ENCODE results near the gene DISP3. TPM values are rescaled to one million over a fixed set of nuclear protein-coding genes. Genes with fewer than 3 reads are reported as not detected.

Gene DISP3
- polyA plus RNA-seq, 1 of the 3 experiments (the other 2 are of a cell fraction), result 0.08 TPM

DNA sequence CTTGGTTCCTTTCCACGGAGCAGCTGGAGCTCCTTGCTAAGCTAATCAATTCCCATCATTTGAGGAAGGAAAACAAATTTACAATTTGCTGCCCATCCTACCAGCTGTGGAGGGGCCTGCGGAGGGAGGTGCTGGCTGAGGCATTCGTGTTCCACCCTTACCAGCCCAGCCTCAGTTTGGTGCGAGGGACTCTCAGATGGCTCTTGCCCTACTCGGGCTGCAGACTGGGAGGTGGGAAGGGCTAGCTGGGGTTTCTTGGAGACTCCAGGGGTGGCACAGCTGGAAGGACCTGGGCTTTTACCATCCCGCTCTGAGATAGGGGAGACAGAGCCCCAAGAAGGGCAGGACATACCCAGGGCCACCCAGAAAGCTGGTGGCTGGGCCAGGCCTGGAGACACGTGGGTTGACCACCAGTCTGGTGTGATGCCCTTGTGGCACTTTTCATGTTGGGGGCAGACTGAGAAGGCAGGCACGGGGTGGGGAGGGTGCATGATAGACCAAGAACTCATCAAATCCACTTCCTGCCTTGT is 17.7 kb downstream of the DISP3 start (continued):
- TF ChIP-seq TEAD4 (IDR thresholded peaks at IDR 0.05; ENCODE audit: borderline replicate concordance, insufficient read depth), result no peak

DNA sequence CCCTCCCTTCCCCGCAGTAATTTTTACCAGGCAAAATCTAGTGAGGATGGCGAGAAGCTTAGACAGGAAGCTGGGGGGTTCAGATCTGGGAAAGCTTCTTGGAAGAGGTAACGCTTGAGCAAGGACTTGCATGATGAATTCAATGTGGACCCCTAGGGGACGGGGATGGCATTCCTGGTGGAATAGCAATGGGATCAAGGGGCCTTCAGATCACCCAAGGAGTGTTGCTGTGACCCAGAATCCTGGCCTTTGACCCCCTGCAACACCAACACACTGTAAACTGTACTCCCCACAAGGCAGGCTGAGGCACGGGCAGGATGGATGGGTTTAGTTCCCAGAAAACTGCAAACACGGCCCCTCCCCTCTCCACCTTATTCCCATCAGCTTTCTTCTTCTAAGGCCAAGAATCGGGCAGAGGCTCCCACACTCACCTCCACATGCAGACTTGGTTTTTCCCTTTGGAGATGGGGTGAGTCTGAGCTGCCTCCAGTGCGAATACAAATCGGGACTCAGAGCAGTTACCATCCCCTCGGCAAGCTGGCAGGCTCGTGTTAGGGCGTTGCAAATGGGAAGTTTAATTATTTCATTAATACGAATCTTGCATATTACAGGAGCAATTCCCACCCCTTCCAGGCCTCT is 20.1 kb downstream of the DISP3 start:
- DNase-seq, result no peak
- Histone ChIP-seq H3K27me3 (ENCODE audit: insufficient read depth) (no peaks in the 10 kb centered on the region), H3K4me2 (no peak overlapping the region), H2AFZ (ENCODE audit: low read depth) (no peak overlapping the region), H3K4me3 (ENCODE audit: low read depth in 2 of 2, low read length in 1 of 2) (no peak overlapping the region), H3K9me2 (no peaks in the 10 kb centered on the region), H4K20me1 (ENCODE audit: insufficient read depth) (no peaks in the 10 kb centered on the region), H3K36me3 (replicated peaks in 1 of 2; ENCODE audit: control insufficient read depth in 1 of 2, insufficient read depth in 2 of 2, low read length in 1 of 2) (peaks cover 0 to 5% of the 10 kb centered on the region in 2 experiments), H3K27ac (ENCODE audit: low read depth in 2 of 2, low read length in 1 of 2) (no peak overlapping the region), H3K9me3 (no peaks in the 10 kb centered on the region), H3K79me2 (ENCODE audit: insufficient read depth) (no peaks in the 10 kb centered on the region), H3K9ac (no peak overlapping the region), H3K4me1 (ENCODE audit: control insufficient read depth in 1 of 2, insufficient read depth in 2 of 2, low read depth in 1 of 2, low read length in 1 of 2) (peaks cover 0 to 13% of the 10 kb centered on the region in 2 experiments; a peak in 1 of 4 replicates), H3F3A (replicated peaks; ENCODE audit: insufficient read depth) (no peaks in the 10 kb centered on the region)
- TF ChIP-seq, protein P1, sequence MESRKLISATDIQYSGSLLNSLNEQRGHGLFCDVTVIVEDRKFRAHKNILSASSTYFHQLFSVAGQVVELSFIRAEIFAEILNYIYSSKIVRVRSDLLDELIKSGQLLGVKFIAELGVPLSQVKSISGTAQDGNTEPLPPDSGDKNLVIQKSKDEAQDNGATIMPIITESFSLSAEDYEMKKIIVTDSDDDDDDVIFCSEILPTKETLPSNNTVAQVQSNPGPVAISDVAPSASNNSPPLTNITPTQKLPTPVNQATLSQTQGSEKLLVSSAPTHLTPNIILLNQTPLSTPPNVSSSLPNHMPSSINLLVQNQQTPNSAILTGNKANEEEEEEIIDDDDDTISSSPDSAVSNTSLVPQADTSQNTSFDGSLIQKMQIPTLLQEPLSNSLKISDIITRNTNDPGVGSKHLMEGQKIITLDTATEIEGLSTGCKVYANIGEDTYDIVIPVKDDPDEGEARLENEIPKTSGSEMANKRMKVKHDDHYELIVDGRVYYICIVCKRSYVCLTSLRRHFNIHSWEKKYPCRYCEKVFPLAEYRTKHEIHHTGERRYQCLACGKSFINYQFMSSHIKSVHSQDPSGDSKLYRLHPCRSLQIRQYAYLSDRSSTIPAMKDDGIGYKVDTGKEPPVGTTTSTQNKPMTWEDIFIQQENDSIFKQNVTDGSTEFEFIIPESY (IDR thresholded peaks at IDR 0.05; ENCODE audit: borderline replicate concordance, low read depth), result no peak
- TF ChIP-seq, protein P2, sequence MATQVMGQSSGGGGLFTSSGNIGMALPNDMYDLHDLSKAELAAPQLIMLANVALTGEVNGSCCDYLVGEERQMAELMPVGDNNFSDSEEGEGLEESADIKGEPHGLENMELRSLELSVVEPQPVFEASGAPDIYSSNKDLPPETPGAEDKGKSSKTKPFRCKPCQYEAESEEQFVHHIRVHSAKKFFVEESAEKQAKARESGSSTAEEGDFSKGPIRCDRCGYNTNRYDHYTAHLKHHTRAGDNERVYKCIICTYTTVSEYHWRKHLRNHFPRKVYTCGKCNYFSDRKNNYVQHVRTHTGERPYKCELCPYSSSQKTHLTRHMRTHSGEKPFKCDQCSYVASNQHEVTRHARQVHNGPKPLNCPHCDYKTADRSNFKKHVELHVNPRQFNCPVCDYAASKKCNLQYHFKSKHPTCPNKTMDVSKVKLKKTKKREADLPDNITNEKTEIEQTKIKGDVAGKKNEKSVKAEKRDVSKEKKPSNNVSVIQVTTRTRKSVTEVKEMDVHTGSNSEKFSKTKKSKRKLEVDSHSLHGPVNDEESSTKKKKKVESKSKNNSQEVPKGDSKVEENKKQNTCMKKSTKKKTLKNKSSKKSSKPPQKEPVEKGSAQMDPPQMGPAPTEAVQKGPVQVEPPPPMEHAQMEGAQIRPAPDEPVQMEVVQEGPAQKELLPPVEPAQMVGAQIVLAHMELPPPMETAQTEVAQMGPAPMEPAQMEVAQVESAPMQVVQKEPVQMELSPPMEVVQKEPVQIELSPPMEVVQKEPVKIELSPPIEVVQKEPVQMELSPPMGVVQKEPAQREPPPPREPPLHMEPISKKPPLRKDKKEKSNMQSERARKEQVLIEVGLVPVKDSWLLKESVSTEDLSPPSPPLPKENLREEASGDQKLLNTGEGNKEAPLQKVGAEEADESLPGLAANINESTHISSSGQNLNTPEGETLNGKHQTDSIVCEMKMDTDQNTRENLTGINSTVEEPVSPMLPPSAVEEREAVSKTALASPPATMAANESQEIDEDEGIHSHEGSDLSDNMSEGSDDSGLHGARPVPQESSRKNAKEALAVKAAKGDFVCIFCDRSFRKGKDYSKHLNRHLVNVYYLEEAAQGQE (IDR thresholded peaks at IDR 0.05; ENCODE audit: low read depth, low read length), result no peak
- no peak for TF ChIP-seq CHD2 (IDR thresholded peaks at IDR 0.05; ENCODE audit: low read length, partially characterized antibody)
- no peak for TF ChIP-seq YY1 (IDR thresholded peaks at IDR 0.05; ENCODE audit: low read depth)
- TF ChIP-seq, protein P3, sequence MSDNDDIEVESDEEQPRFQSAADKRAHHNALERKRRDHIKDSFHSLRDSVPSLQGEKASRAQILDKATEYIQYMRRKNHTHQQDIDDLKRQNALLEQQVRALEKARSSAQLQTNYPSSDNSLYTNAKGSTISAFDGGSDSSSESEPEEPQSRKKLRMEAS (IDR thresholded peaks at IDR 0.05; ENCODE audit: low read depth), result no peak
- TF ChIP-seq NFIC (IDR thresholded peaks at IDR 0.05; ENCODE audit: borderline replicate concordance), result no peak
- TF ChIP-seq FOSL2 (IDR thresholded peaks at IDR 0.05; ENCODE audit: borderline replicate concordance, low read depth), result no peak
- no peak for TF ChIP-seq RXRA (IDR thresholded peaks at IDR 0.05; ENCODE audit: borderline replicate concordance, low read depth)
- TF ChIP-seq ELF1 (IDR thresholded peaks at IDR 0.05), result no peak
- TF ChIP-seq MEF2A (IDR thresholded peaks at IDR 0.05; ENCODE audit: borderline replicate concordance, low read depth), result no peak
- no peak for TF ChIP-seq NRF1 (IDR thresholded peaks at IDR 0.05; ENCODE audit: low read depth, low read length)
- no peak for TF ChIP-seq JUND (IDR thresholded peaks at IDR 0.05)
- TF ChIP-seq TEAD4 (IDR thresholded peaks at IDR 0.05; ENCODE audit: borderline replicate concordance, insufficient read depth), result no peak
- TF ChIP-seq, protein P4, sequence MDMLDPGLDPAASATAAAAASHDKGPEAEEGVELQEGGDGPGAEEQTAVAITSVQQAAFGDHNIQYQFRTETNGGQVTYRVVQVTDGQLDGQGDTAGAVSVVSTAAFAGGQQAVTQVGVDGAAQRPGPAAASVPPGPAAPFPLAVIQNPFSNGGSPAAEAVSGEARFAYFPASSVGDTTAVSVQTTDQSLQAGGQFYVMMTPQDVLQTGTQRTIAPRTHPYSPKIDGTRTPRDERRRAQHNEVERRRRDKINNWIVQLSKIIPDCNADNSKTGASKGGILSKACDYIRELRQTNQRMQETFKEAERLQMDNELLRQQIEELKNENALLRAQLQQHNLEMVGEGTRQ (IDR thresholded peaks at IDR 0.05; ENCODE audit: borderline replicate concordance, low read depth, low read length), result no peak
- no peak for TF ChIP-seq SIN3A (IDR thresholded peaks at IDR 0.05; ENCODE audit: borderline replicate concordance, low read depth, low read length)
- POLR2A ChIA-PET, result no interaction called here
- CTCF ChIA-PET, result interaction anchor here (0.7 to 2.4 kb wide), 5 partner anchors 9 to 144 kb away, joined by 3 to 7 read pairs (median 3); no protein-coding TSS in a partner anchor
- 48% methylated on average over 13 of the region's 13 CpGs for WGBS (ENCODE audit: low lambda C conversion rate)
